ENCODE data around the gene ACBD6. TPM values are rescaled to one million over a fixed set of nuclear protein-coding genes. Genes with fewer than 3 reads are reported as not detected.

Gene ACBD6
- total RNA-seq, 2 experiments from 2014 or later = 45.7 to 49.3 TPM

DNA sequence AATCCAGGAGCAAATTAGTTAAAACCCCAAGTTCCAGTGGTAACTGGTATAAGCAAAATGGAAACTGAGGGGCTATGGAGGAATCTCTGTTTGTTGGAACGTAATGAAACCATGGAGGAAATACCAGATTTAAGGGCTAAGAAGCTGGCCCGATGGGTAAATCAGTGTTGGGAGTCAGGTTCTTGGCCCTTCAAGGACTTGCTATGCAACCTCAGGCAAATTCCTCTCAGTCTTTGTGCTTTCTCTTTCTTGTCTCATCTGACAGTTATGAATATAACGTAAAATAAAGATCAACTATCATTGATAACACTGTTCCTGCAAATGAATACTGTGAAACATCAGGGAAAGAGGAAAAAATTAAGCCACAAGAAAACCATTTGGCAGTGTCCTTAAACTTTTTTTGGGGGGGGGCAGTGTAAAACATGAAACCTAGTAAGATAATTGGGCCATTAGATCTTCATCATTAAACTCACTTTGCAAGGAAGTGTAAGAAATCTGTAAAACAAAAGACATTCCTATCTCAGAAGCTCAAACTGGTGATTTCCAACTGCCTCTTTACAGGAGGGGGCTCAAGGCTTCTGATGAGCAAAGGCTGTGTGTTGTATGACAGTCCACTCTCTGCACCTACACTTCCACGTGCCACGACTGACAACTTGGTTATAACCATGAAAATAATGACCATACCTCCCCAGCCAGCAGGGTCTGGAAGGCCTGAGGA, 224.7 kb downstream of the ACBD6 start:
- POLR2A ChIA-PET = interaction anchor here (0.6 kb wide), 1 partner anchor 73 kb away, joined by 5 read pairs; no protein-coding TSS in a partner anchor
- H3K27ac Mint-ChIP-seq = no peak overlapping the region
- H3K4me3 Mint-ChIP-seq = no peak overlapping the region
- no peaks in the 10 kb centered on the region for H3K27me3 Mint-ChIP-seq
- ATAC-seq (ENCODE audit: low read depth) (no peak), DNase-seq (no peak)
- H3K36me3 Mint-ChIP-seq = peaks cover 14% of the 10 kb centered on the region
- H3K4me1 Mint-ChIP-seq = no peaks in the 10 kb centered on the region
- no peaks in the 10 kb centered on the region for H3K9me3 Mint-ChIP-seq

DNA sequence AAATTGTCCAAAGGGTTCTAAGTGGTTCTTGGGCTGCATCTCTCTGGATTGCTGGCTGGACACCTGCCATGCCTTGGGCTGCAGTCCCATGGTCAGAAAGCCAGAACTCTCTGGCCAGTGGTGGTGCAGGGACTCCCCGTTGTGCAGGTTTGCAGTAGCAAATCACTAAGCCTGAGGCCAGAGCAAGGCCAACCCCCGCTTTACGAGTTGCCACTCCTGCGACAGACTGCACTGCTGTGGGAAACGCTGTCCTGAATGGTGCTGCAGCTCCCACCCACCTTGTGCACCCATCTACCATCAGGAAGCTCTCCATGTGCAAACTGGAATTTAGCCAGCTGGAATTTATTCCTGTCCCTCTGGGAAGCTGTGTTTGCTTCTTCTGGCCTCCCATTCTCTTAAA, 226.7 kb downstream of the ACBD6 start:
- Mint-ChIP-seq H3K4me3 (no peak overlapping the region), H3K27me3 (no peaks in the 10 kb centered on the region), H3K36me3 (peaks cover 15% of the 10 kb centered on the region), H3K9me3 (no peaks in the 10 kb centered on the region), H3K4me1 (no peaks in the 10 kb centered on the region), H3K27ac (no peak overlapping the region)
- ATAC-seq (ENCODE audit: low read depth) (no peak), DNase-seq (no peak)
- POLR2A ChIA-PET = no interaction called here

DNA sequence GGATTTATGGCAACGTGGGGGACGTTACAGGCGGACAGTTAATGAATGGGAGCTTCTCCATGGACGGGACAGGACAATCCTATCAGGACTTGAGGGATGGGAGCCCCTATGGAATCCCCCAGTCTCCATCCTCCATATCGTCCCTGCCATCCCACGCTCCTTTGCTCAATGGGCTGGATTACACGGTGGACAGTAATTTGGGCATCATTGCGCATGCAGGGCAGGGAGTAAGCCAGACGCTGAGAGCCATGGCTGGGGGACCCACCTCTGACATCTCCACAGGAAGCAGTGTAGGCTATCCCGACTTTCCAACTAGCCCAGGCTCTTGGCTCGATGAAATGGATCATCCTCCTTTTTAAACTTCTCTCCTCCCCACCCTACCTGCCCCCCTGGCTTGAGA, 228.2 kb downstream of the ACBD6 start:
- peaks cover 15% of the 10 kb centered on the region for H3K36me3 Mint-ChIP-seq
- ATAC-seq (ENCODE audit: low read depth) = no peak

DNA sequence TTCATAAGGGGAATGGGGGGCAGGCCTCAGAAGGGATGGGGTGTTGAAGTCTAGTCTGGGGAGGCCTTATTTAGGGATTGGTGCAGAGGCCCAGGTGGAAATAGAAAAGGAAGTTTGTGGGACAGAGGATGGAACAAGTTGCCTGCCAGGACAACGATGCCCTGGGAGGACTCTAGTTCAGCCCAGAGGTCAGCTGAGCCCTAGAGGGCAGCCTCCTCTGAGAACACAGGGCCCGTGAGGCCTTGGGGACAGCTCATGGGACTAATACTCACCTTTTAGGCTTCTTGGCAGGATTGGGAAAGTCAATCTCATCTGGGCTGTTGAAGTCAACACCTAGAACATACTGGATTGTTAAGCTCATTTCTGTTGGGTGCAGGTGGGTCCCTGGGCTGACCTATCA, 229.3 kb downstream of the ACBD6 start:
- Mint-ChIP-seq H3K27ac (no peak overlapping the region), H3K4me1 (no peaks in the 10 kb centered on the region), H3K9me3 (no peaks in the 10 kb centered on the region), H3K27me3 (no peaks in the 10 kb centered on the region), H3K4me3 (no peak overlapping the region), H3K36me3 (peaks cover 15% of the 10 kb centered on the region)
- DNase-seq (no peak), ATAC-seq (ENCODE audit: low read depth) (no peak)
- POLR2A ChIA-PET = no interaction called here

More for the DNA sequence above, 228.2 kb downstream of the ACBD6 start:
- Mint-ChIP-seq H3K27ac (no peak overlapping the region), H3K4me3 (no peak overlapping the region), H3K9me3 (no peaks in the 10 kb centered on the region), H3K4me1 (no peaks in the 10 kb centered on the region), H3K27me3 (no peaks in the 10 kb centered on the region)
- DNase-seq = no peak
- POLR2A ChIA-PET = no interaction called here

DNA sequence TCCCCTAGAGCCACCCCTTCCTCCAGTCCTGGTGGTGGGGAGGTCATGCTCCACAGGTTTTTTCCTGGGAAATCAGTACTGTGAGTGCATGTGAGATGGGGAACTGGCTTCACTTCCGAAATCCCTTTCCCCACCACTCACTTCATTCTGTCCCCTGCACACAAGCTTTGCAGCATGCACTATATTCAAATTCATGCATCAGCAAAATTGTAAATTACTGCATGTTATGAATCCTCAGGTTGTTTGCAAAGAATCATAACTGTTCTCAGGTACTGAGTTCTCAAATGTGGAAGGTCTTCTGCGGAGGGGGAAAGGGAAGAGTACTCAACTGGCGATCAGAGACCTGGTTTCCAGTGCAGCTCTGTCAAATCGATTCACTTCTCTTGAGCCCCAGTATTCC, 230.0 kb downstream of the ACBD6 start:
- no peaks in the 10 kb centered on the region for H3K9me3 Mint-ChIP-seq
- H3K27me3 Mint-ChIP-seq = no peaks in the 10 kb centered on the region
- POLR2A ChIA-PET = no interaction called here
- H3K27ac Mint-ChIP-seq = no peak overlapping the region
- no peak overlapping the region for H3K4me3 Mint-ChIP-seq
- ATAC-seq (ENCODE audit: low read depth) = no peak
- DNase-seq = no peak
- peaks cover 15% of the 10 kb centered on the region for H3K36me3 Mint-ChIP-seq
- H3K4me1 Mint-ChIP-seq = no peaks in the 10 kb centered on the region

DNA sequence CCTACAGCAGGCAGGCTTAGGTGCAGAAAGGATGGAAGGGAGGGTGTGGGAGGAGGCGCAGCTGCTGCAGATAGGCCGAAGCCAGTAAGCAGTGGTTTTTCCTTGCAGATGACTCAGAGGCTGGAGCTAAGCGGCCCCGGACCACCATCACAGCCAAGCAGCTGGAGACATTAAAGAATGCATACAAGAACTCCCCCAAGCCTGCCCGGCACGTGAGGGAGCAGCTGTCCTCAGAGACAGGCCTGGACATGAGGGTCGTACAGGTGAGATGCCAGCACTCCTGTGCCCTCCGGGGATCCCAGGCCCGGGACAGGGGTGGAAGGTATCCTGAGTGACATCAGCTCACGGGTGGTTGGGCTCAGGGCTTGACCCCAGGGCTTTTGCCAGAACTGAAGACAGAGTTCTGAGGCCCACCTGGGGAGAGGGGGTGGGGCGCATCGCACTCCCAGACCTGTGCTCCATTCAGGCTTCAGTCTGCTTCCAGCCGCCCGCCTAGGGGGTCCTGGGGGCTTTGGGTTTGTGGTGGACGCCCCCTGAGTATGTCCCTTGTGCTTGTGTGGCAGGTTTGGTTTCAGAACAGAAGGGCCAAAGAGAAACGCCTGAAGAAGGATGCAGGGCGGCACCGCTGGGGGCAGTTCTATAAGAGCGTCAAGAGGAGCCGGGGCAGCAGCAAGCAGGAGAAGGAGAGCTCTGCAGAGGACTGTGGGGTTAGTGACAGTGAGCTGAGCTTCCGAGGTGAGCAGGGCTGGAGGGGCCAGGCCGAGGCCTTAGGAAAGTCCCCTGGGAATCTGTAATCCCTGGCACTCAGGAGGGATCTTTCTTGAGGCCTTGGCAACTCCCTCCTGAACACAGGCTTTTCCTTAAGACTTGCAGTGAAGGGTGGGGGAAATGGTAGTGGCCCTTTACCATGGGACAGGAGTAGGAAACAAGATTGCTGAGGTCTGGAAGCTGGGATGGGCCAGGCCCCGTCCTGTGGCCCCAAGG, 230.8 kb downstream of the ACBD6 start:
- no peak overlapping the region for H3K27ac Mint-ChIP-seq
- peaks cover 15% of the 10 kb centered on the region for H3K36me3 Mint-ChIP-seq
- DNase-seq = no peak
- H3K27me3 Mint-ChIP-seq = no peaks in the 10 kb centered on the region
- ATAC-seq (ENCODE audit: low read depth) = no peak
- H3K4me1 Mint-ChIP-seq = no peaks in the 10 kb centered on the region
- POLR2A ChIA-PET = no interaction called here
- no peak overlapping the region for H3K4me3 Mint-ChIP-seq
- H3K9me3 Mint-ChIP-seq = no peaks in the 10 kb centered on the region

DNA sequence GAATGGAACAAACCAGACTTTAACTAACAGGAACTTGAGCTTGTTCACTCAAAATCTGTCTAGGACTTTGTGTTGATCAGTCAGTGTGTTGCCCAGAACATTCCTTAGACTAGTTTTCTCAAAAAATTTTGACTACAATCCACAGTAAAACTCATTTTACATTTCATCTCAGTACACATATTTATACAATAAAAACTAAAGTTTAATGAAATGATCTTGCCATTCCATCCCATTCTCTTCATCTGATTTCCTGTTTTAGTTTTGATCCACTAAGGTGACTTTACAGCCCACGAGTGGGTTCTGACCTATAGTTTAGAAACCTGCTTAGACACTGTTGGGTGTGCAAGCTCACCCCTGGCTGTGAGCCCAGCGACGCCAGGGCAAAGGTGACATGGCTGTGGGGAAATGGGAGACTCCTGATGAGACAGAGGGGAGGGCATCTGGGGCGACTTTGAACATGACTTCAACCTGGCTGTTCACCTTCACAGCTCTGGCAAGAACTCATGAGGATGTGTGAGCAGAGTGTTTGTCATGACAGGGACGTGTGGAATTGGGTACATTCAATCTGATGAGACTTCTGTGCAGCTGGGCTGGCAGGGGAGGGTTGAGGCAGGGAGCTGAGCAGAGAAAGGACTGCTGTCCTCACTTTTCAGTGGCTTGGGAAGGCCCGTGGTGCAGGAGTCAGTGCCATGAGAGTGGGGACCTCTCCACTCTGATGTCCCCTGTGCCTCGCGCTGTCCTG, 231.7 kb downstream of the ACBD6 start:
- DNase-seq = no peak
- H3K4me1 Mint-ChIP-seq = no peaks in the 10 kb centered on the region
- no peaks in the 10 kb centered on the region for H3K9me3 Mint-ChIP-seq
- H3K27me3 Mint-ChIP-seq = no peaks in the 10 kb centered on the region
- H3K36me3 Mint-ChIP-seq = peaks cover 15% of the 10 kb centered on the region
- no peak overlapping the region for H3K27ac Mint-ChIP-seq
- H3K4me3 Mint-ChIP-seq = no peak overlapping the region
- POLR2A ChIA-PET = no interaction called here
- no peak for ATAC-seq (ENCODE audit: low read depth)

DNA sequence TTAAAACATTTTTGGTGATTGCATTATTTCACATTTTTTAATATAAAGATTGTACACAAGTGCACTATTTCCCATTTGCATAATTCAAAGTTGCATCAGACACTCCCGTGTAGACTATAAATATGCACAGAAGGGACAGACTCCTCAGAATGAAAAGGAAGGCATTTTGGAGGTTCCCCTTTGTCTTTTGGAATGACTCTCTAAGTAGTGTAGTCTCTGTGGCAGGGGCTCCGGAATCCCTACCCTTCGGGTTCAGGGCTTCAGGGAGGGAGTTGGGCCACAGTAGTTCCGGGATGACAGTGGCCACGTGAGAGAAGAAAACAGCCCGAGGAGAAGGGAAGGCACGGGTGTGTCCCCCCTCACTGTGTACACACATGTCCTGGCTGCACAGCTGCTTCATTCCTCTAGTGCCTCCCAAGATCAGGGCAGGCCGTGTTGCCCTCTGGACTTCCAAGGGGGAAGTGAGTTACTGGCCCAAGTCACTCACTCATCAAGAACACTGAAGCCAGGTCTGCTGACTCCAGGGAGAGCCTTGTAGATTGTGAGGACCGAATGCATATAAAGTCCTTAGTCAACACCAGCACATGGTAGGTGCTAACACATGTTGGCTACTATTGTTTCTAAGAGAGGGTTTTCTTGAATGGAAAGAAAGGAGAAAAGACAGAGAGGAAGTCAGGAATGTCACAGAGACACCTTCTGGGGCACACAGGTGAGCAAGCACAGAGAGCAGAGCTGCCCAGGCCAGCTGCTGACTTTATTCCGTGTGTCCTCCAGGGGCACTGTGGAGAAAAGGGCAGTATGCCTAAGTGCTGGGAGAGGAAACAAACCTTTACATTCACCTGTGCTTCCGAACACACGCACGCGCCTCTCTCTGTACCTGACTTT, 232.5 kb downstream of the ACBD6 start:
- DNase-seq = no peak
- no peaks in the 10 kb centered on the region for H3K9me3 Mint-ChIP-seq
- peaks cover 12% of the 10 kb centered on the region for H3K36me3 Mint-ChIP-seq
- H3K27me3 Mint-ChIP-seq = no peaks in the 10 kb centered on the region
- no peaks in the 10 kb centered on the region for H3K4me1 Mint-ChIP-seq
- POLR2A ChIA-PET = no interaction called here
- H3K27ac Mint-ChIP-seq = no peak overlapping the region
- no peak for ATAC-seq (ENCODE audit: low read depth)
- H3K4me3 Mint-ChIP-seq = no peak overlapping the region

DNA sequence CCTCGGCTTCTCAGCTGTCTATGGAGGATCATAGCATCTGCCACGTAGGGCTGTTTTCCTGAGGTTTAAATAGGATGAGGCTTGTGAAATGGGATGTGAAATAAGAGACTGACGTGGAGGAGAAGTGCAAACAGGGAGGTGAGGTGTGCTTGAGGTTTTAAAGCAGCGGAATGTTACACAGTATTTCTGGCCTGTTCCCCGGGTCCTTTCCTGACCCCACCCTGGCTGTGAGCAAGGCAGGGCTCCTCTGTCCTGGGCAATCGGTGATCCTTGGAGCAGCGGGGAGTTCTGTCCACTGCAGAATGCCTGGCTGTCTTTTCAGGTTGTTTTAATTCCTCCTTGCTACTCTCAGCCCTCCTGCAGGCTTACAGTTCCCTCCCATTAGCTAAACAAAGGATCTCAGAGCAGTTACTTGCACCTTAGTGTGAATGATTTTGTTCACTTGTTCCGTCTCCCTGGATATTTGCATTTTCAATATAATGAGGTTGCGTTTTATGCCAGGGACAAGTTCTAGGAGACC, 233.8 kb downstream of the ACBD6 start:
- Mint-ChIP-seq H3K4me1 (no peaks in the 10 kb centered on the region), H3K27ac (no peak overlapping the region), H3K9me3 (no peaks in the 10 kb centered on the region), H3K4me3 (no peak overlapping the region), H3K36me3 (peaks cover 3% of the 10 kb centered on the region), H3K27me3 (no peaks in the 10 kb centered on the region)
- DNase-seq (no peak), ATAC-seq (ENCODE audit: low read depth) (no peak)
- POLR2A ChIA-PET = no interaction called here

DNA sequence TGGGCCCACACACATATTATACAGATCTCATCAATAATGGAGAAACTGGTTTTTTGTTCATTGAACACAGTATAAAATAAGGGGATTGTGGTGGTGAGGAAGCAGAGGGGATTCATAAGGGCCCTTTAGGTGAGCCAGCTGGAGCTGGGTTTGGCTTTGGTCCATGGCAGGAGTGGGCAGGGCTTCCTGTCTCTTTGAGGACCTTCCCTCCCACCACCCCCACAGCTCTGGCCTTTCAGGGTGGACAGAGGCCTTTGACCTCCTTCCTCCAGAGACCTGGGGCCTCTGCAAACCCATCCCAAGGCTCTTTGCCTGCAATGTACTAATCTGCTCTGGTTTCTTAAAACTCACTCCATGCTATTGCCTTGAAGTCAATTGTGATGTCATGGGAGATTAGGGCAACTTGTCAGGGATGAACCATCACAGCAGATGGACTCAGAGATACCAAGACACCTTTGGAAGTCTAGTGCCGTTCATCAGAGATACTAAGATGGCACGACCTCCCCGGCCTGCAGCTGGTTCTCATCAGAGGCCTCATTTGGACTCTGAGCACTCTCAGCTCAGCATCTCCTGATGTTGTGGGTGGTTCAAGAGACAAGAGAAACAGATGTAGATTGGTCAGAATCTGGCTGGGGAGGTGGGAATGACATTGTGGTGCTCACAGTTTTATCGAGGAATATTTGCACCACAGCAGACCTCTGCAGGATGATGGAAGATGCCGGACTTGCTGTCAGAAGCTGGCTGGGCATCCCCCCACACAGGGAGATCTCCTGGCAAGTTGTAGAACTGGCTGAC, 234.4 kb downstream of the ACBD6 start:
- Mint-ChIP-seq H3K27me3 (no peaks in the 10 kb centered on the region), H3K4me1 (no peaks in the 10 kb centered on the region), H3K9me3 (no peaks in the 10 kb centered on the region), H3K4me3 (no peak overlapping the region), H3K36me3 (peaks cover 1% of the 10 kb centered on the region), H3K27ac (no peak overlapping the region)
- no peak for ATAC-seq (ENCODE audit: low read depth)
- POLR2A ChIA-PET = no interaction called here
- no peak for DNase-seq

DNA sequence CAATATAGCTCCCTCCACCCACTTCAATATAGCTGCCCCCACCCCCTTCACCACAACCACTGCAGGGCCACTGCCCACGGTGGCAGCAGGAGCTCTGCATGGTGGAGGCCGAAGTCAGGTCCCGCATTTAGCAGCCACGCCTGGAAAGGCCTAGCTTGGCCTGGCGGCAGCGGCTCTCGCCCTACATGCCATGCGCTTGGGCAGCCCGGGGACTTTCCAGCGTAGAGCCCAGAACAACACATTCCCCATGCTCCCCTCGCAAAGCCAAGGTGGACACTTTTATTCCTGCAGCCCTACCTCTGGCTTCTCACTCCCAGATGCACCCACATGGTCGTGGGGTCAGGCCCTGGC, 235.2 kb downstream of the ACBD6 start:
- Mint-ChIP-seq H3K27me3 (no peaks in the 10 kb centered on the region), H3K36me3 (peaks cover 1% of the 10 kb centered on the region), H3K27ac (no peak overlapping the region), H3K4me3 (no peak overlapping the region), H3K9me3 (no peaks in the 10 kb centered on the region), H3K4me1 (no peaks in the 10 kb centered on the region)
- ATAC-seq (ENCODE audit: low read depth) = no peak
- no peak for DNase-seq
- POLR2A ChIA-PET = no interaction called here
